GM18870 (cell line): Measurements from ENCODE around the gene CDH4.

Experiments used
- ATAC-seq: cut with Tn5 transposase; IDR thresholded peaks from one replicate; pipeline ENCODE4 v1.9.1; 2021; ENCODE audit warnings: moderate library complexity; ENCODE audit not compliant: unreplicated experiment

CDH4 gene

DNA sequence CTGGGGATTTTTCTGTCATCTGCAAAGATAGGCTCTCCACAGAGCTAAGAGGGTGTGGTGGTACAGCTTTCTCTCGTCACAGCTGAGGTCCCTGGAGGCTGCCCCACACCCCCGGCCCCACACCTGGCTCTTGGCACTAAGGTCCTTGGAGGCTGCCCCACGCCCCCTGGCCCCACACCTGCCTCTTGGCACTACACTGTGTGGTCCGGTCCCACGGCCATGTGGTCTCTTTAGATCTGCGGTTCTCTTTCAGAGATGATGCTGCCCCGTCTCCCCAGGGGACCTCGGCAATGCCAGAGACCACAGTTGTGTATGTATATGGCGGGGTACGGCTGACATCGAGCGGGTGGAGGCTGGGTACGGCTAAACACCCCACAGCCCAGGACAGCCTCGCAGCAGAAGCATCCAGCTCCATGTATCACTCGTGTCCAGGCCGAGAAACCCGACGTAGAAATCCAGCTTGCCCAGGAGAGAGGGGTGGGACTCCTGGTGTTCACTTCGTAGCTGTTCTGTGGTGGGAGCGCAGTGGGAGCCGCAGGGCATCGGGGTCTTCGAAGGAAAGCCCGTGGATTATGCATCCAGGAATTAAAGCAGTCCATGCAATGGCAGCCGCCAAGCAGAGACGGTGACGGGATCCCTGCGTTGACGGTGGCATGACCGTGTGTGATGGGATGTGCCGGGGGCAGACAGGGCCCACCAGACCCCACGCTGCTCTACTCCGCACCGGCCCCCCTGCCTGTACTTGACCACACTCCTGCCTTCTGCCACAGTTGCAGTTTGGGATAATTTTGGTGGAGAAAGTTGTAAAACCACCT lies 292.1 kb downstream of the CDH4 start:
- ATAC-seq: no peak

DNA sequence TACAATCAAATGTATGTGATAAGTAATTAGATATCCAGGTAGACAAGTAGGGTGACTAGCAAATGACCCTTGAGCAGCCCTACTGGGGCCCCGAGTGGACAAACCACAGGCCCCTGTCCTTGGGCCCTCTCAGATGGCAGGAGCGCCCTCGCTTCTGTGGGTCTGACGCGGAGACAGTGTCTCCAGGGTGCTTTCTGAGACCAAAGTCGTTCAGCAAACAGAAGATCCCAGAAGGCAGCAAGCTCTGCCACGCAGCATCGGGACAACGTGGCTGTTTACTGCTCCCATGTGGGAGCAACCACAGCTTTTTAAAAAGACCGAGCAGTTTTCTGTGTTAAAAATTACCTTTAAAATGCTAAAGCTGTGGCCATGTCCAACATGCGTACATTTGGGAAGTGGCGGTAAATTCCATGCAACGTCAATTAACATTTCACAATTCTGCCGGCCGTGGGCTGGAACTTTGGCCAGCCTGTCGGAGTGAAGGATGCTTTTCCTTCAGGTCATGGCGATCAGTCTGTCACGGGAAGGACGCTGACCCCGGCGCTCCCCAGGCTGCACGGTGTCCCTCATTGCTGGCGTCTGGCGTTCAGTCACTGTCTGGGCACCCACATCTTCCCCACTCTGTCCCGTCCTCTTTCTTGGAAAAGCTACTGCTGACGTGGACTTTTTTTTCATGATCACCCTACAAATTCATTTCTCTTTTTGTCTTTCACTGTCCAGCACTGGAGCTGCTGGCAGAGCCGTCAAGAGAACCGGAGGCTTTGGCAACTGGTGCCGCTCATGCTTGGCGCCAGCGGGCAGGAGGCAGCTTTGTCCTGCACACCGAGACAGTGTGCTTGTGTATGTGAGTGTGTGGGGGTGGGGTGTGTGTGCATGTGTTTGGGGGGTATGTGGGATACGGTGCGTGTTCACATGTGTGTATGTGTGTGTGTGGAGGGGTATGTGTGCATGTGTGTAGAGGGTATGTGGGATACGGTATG lies 293.1 kb downstream of the CDH4 start:
- ATAC-seq: no peak

DNA sequence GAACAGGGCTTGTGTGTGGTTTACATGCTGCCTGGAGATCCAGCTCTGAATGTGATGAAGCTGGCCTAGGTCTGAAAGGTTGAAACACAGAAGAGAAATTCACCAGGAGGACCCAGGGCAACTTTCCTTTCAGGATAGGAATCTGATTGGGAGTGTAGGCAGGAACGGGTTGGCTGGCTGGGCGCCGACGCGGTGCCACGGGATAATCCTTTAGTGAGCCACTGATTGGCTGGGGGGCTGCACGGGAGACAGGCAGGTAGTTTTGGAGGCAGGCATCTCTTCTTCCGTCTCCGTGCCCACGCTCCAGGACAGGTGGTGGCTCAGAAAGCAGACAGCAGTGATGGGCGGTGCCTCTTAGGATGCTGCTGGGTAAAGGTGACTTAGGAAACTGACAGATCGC lies 294.6 kb downstream of the CDH4 start:
- ATAC-seq: no peak

DNA sequence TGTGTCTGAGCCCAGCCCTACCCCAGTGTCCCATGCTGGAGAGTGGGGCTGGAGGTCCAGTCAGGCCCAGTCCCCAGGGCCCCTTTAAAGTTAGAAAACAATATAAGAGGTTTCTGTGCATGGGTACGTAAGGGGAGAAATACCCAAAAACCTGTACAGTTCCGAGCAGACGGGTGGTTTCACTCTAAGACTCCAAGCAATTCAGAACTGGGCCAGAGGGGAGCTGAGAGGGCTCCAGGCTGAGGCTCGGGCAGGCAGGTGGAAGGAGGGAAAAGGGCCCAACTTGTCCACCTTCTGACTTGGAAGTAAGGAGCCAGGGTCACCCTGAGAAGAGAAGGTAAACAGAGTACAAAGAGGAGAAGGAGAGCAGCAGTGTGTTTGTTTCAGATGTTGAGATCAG lies 296.0 kb downstream of the CDH4 start:
- no peak for ATAC-seq

DNA sequence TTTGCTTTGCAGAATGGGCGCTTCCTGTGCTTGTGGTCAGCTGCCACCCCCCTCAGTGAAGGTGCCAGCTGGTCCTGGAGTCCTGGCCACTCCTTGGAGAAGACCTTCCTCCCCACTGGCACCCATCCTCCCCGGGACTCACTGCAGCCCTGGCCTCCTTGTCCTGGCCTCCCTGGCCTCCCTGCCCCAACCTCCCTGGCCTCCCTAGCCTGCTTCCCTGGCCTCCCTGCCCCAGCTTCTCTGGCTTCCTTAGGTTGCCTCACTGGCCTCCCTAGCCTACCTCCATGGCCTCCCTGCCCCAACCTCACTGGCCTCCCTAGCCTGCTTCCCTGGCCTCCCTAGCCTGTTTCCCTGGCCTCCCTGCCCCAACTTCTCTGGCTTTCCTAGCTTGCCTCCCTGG lies 297.8 kb downstream of the CDH4 start:
- ATAC-seq: no peak

DNA sequence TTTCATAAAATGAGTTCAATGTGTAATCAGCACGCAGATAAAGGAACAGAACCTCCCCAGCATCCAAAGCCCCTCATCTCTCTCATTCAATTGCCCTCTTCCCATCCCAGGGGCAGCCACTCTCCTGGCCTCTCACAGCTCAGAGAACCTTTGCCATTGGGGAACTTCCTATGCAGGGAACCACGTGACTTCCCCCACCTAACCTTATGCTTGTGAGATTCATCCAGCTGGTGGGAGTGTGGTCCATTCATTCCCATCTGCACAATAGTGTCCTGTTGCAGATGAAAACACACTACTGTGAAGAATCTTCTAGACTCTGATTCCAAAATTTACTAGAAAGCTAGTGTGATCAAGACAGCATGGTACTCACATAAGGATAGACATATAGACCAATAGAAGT lies 299.3 kb downstream of the CDH4 start:
- no peak for ATAC-seq

DNA sequence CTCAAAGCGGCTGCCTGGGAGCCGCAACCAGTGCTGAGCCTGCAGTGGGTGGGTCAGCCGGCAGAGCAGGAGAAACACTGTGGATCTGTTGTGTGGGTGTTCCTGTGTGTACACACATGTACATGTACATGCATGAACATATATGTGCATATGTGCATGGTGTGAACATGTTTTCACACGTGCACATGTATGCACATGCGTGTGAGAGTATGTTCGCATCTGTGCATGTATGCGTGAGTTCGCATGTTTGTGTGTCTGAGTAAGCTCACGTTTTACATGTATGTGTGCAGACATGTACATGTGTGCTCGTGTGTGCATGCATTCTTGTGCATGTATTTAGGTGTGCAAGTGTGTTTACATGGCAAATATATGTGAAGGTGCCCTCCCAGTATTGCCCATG lies 302.6 kb downstream of the CDH4 start:
- no peak for ATAC-seq

DNA sequence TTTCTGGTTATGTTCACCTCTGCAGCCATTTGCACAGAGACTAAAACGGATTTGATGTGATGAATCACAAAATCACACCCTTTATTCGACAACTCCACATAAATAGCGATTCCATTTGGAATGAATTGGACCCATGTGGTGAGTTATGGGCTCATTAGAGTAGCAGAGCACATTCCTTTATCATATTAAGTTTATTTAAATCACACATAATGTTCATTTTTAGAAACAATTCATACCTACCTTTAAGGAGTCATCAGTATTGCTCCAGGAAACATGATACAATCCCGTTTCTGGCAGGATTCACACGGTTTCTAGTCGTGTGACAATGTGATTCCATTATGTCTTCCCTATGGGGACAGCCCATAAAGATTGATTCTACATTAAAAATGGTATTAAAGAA lies 303.5 kb downstream of the CDH4 start:
- ATAC-seq: no peak

DNA sequence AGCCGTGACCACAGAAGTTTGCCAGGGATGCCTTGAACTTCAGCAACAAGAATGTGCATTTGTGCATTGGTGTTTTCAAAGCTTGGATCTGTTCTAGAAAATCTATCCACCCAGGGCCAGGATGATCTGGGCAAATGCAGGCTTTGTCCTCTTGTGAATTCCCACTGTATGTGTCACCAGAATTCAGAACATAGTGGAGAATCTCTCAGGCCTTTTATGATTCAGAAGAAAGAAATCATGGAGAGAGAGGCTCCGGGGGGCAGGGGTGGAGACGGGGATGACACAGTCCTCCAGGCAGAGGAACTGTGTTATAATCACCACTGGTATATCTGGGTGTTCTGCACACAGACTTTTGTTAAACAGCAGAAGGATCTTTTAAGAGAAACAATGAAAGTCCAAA lies 304.1 kb downstream of the CDH4 start:
- no peak for ATAC-seq

DNA sequence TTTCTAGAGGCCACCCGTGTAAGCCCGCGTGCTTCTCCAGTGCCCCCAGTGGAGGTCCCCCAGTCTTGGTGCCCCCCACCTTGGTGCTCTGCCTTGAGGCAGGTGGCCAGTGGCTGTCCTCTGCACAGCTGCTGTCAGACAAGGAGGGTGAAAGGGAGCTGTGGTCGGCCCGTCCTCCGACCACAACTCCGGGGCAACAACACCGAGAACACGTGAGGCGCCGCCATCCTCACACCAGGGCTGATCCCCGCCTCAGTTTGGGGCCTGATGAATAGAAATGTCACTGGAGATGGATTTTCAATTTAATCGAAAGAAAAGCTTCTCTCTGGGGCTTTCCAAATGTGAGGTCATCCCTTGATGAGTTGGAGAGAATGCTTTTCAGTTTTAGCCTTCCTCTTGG lies 304.6 kb downstream of the CDH4 start:
- ATAC-seq: no peak

DNA sequence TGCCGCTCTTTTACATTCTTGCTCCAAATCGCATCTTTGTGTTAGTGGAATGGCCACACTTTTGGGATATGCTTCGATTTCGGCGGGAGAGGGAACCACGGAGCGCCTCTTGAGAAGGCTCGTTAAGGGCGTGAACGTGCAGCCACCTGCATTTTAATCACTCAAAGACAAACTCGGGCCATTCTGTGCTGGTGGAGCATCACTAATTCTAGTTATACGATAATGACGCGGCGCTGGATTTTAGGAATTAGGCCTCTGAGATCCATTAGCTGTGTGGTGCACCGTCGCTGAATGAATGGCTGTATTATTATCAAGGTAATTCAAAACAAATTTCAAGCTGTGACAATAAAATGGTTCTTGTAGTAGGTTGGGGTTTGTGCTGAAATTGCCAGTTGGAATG lies 305.6 kb downstream of the CDH4 start:
- no peak for ATAC-seq

DNA sequence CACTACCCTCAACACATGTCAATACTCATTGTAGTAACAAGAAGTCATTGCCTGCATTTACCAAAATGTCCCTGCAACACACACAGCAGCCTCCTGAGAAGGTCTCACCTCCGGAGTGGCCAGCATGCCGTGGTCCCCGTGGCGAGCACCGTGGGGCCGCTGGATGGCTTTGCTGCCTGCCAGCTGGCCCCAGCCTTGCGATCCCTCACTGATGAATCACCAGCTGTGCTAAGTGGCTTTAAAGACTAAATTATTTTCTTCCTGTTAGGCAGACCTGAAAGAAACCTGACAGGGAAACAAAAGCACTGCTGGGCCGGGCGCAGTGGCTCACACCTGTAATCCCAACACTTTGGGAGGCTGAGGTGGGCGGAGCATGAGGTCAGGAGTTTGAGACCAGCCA lies 306.7 kb downstream of the CDH4 start:
- no peak for ATAC-seq

DNA sequence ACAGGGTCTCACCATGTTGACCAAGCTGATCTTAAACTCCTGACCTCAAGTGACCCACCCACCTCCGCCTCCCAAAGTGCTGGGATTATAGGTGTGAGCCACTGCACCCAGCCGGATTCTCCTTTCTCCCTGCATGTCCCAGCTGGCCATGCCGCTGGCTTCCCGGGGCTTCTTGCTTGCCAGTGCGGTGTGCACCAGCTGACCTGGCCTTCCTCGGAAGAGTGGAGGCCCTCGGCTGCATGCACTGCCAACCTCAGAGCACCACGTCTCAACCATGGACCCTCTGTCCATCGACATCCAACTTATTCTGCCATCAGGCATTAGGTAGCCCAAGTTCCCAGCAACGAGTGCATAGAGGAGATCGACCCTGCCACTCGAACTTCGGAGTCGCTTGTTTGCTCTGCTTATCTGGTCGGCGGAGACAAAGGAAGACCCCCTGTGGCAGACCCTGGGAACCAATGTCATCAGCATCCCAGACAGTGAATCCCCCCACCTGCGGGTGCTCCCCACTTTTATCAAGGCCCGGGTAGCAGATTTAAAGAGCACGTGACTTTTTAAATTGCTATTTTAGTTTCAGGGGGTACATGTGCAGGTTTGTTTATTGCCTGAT lies 307.8 kb downstream of the CDH4 start:
- no peak for ATAC-seq

DNA sequence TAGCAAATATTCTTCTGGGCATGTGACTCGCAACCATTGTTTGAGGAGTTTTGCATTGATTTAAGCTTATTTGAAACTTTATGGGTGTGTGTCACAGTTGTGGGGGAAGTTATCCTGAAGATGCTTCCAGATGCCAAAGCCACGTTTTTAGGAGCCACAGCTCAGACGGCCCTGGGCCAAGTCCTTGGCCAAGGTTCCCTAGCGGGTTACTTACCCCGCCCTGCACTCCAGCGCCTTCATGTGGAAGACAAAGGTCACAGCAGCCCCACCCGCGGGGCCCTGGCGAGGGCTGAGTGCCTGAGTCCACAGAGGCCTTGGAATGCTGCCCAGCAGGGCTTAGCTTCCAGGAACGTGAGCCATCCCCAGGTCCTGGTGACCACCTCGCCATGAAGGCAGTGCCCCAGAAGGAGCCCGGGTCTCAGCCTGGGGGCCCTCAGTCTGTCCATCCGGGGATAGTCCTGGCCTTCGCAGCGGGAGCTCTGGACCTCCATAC lies 308.3 kb downstream of the CDH4 start:
- no peak for ATAC-seq

DNA sequence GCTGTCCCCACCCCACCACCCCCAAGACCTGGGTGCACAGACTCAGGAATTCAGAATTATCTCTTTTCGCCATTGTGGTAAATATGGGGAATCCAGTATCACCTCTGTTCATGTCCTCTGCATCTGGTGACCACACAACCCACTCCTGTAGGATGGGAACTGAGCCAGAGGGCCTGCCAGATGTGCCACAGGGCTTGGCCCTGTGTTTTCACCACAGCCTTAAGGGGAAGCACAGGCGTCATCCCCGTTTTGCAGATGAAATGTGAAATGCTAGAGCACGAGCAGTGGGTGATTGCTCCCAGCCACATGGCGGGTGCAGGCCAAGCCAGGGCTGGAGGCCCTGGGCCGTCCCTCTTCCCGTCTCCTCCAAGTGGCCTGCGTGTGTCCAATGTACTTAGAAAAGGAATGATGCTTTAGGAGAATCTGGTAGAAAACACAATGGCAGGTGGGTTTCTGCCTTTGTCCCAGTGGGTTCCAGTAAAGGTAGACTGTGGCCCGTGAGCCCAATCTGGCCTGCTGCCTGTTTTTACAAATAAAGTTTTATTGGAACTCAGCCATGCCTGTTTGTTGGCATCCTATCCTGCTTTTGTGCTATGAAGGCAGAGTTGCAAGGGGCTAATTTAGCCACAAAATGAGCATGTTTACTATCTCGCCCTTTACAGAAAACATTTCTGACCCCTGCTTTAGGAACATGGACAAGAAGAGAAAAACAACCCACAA lies 309.2 kb downstream of the CDH4 start:
- no peak for ATAC-seq

DNA sequence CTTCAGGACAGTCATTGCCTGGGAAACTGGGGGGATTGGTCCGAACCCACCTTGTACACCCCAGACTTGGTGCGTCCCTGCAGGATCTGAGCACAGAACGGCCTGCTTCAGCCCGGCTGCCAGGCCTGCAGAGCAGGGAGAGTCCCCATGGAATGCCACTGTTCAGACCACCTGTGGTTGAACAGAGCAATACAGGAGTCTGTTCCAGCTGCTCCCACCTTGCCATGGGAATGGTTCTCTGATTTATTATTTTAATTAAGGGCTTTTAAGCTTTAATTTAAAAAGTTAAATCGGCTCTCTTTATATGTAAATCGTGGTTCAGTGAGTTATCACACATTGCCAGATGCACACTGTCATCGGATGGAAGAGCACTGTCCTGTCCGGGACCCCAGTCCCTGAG lies 310.4 kb downstream of the CDH4 start:
- ATAC-seq: no peak

DNA sequence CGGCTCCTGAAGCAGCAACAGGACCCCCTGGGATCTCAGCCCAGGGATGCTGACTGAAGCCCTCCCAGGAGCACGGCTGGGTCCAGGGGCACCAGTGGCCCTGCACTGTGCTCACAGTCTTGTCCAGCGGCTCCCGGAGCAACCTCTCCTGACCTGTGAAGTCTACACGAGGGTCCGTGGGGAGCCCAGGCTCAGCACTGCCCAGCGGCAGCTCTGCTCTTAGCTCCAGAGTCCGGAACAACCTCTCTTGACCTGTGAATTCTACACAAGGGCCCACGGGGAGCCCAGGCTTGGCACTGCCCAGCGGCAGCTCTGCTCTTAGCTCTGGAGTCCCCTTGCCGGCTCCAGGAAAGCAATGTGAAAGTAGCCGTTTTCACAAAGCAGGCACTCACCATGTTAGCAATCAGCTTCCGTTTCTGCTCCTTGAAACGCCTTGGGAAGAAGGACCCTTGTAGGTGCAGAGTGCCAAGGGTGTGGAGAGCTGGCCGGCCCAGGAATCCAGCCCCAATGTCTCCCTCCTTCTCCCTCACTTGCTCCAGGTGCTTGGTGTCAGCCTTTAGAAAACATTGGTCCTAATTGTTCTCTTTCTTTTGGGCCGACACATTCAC lies 310.9 kb downstream of the CDH4 start:
- no peak for ATAC-seq

DNA sequence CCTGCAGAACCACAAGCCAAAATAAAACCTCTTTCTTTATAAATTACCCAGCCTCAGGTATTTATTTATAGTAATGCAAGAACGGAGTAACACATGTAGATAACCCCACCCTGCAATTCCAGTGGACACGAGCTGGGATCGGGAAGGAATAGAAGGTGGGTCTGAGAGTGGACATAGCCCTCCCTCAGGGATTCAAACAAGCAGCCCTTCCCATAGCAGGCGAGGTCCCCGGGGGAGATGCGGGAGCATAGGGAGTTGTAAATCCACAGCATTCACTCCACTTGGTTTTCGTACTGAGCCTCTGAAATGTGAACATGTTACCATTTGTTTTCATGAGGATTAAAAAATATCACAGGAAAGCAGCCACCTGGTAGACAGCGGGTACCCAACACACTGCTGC lies 312.6 kb downstream of the CDH4 start:
- ATAC-seq: no peak

DNA sequence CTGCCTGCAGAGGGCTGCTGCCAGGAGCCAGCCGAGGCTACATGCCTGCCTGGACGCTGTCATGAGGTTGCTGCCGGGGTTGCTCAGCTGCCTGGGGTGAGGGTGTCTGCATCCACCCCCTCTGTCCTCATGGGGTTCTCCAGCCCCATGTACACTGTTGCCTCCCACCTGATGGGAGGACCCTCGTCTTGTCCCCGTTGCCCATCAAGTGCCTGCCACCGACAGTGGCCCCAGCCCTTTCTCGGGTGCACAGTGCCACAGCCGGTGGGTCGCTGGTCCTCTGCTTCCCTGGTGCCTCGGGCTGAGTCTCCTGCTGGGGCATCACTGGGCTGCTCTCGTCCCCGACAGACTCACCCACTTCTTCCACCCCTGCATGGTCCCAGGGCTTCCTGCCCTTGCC lies 313.7 kb downstream of the CDH4 start:
- ATAC-seq: no peak

DNA sequence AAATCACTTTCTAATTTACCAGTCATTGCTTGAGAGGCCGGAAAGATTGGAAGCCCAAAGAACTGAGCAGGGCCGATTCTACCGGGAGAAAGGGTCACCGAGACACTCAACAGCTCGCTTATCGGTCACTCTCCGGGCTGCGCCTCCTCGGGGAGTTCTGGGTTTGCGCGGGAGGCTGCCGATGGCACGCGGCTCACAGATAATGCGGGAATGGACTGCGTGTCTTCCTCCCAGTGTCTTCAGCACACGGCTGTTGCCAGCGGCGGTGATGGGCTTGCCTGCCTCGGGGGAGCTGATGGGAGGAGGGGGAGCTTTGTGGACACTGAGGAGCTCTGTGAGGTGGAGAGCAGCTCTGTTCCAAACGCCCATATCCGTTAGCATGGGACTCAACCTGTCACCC lies 314.6 kb downstream of the CDH4 start:
- ATAC-seq: no peak
